ENCODE results near the gene YY1. TPM values are rescaled to one million over a fixed set of nuclear protein-coding genes. Genes with fewer than 3 reads are reported as not detected.

YY1 gene
- total and polyA plus RNA-seq, 9 of the 15 experiments (the other 6 are each of a cell fraction or from before 2014, with no cell fraction given), result 20.8 to 74.2 (median 46.7) TPM

- TF ChIP-seq EGR1 (conservative IDR thresholded peaks at IDR 0.05) (peak; percentile 42), EWSR1 (IDR thresholded peaks at IDR 0.05; ENCODE audit: borderline replicate concordance, low read depth, partially characterized antibody) (no peak), KDM5B (IDR thresholded peaks at IDR 0.05; ENCODE audit: insufficient replicate concordance, low read depth, low read length) (peak; percentile 24), TFAM (CRISPR knock-in tag; conservative IDR thresholded peaks at IDR 0.05) (no peak), SNIP1 (IDR thresholded peaks at IDR 0.05; ENCODE audit: low read depth) (no peak), CHCHD3 (CRISPR knock-in tag; IDR thresholded peaks at IDR 0.05) (no peak), LARP7 (IDR thresholded peaks at IDR 0.05) (no peak), ZNF398 (CRISPR knock-in tag; IDR thresholded peaks at IDR 0.05) (no peak), BCL6 (CRISPR knock-in tag; IDR thresholded peaks at IDR 0.05) (no peak), ETV1 (tag; conservative IDR thresholded peaks at IDR 0.05; ENCODE audit: low read depth) (no peak), ELK1 (CRISPR knock-in tag; IDR thresholded peaks at IDR 0.05) (no peak), U2AF1 (optimal IDR thresholded peaks at IDR 0.05; ENCODE audit: low read depth, low read length) (no peak), NFATC3 (IDR thresholded peaks at IDR 0.05) (no peak)
- TF ChIP-seq, protein P1, sequence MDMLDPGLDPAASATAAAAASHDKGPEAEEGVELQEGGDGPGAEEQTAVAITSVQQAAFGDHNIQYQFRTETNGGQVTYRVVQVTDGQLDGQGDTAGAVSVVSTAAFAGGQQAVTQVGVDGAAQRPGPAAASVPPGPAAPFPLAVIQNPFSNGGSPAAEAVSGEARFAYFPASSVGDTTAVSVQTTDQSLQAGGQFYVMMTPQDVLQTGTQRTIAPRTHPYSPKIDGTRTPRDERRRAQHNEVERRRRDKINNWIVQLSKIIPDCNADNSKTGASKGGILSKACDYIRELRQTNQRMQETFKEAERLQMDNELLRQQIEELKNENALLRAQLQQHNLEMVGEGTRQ (CRISPR knock-in tag; IDR thresholded peaks at IDR 0.05), result no peak
- TF ChIP-seq, protein P2, sequence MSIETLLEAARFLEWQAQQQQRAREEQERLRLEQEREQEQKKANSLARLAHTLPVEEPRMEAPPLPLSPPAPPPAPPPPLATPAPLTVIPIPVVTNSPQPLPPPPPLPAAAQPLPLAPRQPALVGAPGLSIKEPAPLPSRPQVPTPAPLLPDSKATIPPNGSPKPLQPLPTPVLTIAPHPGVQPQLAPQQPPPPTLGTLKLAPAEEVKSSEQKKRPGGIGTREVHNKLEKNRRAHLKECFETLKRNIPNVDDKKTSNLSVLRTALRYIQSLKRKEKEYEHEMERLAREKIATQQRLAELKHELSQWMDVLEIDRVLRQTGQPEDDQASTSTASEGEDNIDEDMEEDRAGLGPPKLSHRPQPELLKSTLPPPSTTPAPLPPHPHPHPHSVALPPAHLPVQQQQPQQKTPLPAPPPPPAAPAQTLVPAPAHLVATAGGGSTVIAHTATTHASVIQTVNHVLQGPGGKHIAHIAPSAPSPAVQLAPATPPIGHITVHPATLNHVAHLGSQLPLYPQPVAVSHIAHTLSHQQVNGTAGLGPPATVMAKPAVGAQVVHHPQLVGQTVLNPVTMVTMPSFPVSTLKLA (conservative IDR thresholded peaks at IDR 0.05), result peak in 1 of 2 experiments; percentile 13; a peak in 1 of 4 replicates
- TF ChIP-seq, protein P3, sequence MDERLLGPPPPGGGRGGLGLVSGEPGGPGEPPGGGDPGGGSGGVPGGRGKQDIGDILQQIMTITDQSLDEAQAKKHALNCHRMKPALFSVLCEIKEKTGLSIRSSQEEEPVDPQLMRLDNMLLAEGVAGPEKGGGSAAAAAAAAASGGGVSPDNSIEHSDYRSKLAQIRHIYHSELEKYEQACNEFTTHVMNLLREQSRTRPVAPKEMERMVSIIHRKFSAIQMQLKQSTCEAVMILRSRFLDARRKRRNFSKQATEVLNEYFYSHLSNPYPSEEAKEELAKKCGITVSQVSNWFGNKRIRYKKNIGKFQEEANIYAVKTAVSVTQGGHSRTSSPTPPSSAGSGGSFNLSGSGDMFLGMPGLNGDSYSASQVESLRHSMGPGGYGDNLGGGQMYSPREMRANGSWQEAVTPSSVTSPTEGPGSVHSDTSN (CRISPR knock-in tag; IDR thresholded peaks at IDR 0.05; ENCODE audit: low read depth), result no peak
- TF ChIP-seq, protein P3 (tag; conservative IDR thresholded peaks at IDR 0.05; ENCODE audit: low read depth), result no peak
- TF ChIP-seq, protein P4, sequence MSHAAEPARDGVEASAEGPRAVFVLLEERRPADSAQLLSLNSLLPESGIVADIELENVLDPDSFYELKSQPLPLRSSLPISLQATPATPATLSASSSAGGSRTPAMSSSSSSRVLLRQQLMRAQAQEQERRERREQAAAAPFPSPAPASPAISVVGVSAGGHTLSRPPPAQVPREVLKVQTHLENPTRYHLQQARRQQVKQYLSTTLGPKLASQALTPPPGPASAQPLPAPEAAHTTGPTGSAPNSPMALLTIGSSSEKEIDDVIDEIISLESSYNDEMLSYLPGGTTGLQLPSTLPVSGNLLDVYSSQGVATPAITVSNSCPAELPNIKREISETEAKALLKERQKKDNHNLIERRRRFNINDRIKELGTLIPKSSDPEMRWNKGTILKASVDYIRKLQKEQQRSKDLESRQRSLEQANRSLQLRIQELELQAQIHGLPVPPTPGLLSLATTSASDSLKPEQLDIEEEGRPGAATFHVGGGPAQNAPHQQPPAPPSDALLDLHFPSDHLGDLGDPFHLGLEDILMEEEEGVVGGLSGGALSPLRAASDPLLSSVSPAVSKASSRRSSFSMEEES (CRISPR knock-in tag; IDR thresholded peaks at IDR 0.05), result no peak
Observed at GRCh38 chr14:100239211-100239839, 381 bp downstream of the YY1 start (continued).
